ENCODE data around the gene PHB1.
"Not testable (repeated sequence)": the region's sequence is repeated elsewhere in the genome, so short reads cannot be mapped to it uniquely, and the experiment has no call there.

PHB1 gene

DNA sequence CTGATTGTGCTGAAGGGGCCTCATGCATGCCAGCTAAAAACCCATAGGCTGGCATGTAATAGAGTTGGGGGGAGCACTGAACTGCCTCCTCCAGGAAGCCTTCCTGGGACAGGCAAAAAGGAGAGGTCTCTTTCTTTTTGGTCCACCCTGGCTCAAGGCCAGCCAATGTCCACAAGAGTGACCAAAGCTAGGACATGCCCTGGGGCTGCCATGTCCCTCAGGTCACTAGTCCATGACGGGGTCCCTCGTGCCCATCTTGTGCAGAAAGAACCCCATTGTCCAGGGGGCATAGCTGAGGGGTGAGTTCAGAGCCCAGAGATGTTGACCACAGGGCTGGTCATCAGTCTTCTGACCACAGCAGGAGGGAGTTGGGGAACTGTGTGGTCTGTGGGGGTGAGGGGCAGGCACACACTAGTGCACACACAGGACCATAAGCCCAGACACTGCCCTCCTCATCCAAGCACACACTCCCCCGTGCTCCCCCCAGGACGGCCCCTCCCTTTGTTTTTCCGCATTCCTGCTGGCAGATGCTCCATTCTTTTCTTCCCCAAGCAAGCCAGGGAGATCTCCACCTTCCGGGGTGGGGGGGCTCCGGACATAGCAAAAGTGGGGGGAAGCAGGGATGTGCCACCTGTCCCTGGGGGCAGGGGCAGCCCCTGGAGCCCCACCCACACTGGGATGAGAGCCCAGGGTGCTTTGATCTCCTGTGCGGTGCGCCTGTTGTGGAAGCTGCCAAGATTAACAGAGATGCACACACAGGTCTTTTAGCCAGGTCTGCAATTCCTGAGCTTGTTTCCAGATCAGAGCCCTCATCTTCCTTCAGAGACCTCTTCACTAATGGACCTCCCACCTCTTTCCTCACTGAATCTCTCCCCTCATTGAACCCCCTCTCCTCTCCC lies 25.2 kb upstream of the PHB1 start:
- no peak for DNase-seq (ENCODE audit: low read depth)

DNA sequence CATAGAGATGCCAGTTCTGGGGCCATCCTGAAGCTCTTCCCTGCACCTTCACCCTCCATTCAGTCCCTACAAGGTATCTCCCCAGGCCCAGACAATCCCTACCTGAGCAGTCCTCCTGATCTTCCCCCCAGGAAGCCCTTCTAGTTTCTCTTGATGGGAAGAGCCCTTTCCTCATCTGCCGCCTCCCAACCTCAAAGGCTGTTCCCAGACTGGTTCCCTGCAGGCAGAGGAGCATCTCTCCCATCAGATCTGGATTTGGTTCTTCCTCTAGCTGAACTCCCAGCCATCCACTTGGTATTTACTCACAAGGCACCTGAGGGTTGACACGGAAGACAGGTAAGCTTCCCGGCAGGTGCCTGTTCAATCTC lies 24.6 kb upstream of the PHB1 start:
- DNase-seq (ENCODE audit: low read depth): no peak

- DNase-seq (ENCODE audit: low read depth): no peak
These were observed 24.0 kb upstream of the PHB1 start for GRCh38 chr17:49438436-49439278.

DNA sequence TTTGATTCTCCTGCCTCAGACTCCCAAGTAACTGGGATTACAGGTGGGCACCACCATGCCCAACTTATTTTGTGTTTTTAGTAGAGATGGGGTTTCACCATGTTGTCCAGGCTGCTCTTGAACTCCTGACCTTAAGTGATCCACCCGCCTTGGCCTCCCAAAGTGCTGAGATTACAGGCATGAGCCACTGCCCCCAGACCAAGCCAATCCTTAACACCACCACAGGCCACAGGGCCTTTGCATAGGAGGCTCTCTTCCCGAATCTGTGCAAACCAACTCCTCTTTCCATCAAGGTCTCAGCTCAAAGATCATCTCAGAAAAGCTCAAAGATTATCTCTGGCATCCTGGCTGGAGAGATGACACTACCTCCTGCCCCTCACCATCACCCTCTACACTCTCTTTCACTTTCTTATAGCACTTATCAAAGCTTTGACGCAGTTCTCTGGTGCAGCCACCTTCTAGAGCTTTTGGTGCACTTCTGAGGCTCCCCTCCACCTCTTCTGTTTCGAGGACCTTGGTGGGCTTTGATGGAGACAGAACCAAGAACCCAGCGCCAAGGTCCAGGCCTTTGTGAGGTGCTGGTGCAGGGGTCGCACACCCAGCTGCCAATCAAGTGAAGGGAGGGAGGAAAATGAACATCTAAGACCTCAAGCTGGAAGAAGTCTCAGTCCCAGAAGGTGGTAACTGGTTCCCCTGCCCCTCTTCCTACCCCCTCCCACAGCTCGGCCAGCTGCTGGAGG lies 23.2 kb upstream of the PHB1 start:
- no peak for DNase-seq (ENCODE audit: low read depth)

DNA sequence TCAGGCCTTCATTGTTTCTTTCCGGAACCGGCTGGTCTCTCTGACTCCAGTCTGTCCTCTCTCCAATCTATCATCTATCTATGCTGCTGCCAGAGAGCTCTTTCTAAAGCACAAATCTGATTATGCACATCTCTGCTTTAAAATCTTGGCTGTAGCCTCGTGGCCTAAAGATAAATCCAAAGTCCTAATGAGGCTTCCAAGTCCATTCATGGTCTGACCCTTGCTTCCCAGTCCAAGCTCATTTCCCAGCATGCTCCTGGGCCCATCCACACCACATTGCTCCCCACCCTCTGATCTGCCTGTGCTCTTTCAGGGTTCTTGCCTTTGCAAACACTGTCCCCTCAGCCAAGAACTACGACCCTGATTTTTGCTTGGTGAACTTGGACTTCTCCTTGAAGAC lies 21.5 kb upstream of the PHB1 start:
- DNase-seq (ENCODE audit: low read depth): no peak

- no peak for DNase-seq (ENCODE audit: low read depth)
These were observed 21.0 kb upstream of the PHB1 start for GRCh38 chr17:49435671-49436029.

GRCh38 chr17:49434821-49435670 lies 20.4 kb upstream of the PHB1 start:
- no peak for DNase-seq (ENCODE audit: low read depth)

- no peak for DNase-seq (ENCODE audit: low read depth)
These were observed 18.5 kb upstream of the PHB1 start for GRCh38 chr17:49433000-49433694.

DNA sequence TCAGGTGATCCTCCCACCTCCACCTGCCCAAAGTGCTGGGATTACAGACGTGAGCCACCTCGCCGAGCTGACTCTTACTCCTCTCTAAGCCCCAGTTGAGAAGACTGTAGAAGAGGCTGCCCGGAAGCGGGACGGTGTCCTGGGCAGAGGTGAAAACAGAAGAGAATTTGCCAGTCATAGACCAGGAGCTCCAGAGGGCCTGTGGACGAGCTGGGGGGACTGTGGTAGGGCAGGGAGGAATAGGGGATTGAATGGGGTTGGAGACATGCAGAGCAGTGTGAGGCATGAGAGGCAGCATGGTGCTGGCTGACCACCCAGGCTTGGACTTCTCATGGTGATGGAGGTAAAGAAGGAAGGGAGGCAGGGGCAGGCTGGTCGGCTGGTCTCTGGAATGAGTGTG lies 17.1 kb upstream of the PHB1 start:
- DNase-seq (ENCODE audit: low read depth): no peak

- DNase-seq (ENCODE audit: low read depth): no peak
These were observed 10.3 kb upstream of the PHB1 start for GRCh38 chr17:49425004-49425286.

- not testable (repeated sequence) for DNase-seq (ENCODE audit: low read depth)
These were observed 9.8 kb upstream of the PHB1 start for GRCh38 chr17:49424276-49425003.

DNA sequence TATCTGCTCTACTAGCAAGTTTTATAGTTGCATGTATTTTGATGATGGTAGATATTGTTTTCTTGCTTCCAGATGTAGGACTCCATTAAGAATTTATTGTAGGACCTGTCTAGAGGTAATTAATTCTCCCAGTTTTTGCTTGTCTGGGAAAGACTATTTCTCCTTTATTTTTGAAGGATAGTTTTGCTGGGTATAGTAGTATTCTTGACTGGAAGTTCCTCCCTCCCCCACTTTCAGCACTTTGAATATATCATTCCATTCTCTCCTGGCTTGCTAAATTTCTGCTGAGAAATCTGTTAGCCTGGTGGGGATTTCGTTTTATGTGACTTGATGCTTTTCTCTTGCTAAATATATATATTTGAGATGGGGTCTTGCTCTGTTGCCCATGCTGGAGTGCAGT lies 8.0 kb upstream of the PHB1 start:
- no peak for DNase-seq (ENCODE audit: low read depth)

DNA sequence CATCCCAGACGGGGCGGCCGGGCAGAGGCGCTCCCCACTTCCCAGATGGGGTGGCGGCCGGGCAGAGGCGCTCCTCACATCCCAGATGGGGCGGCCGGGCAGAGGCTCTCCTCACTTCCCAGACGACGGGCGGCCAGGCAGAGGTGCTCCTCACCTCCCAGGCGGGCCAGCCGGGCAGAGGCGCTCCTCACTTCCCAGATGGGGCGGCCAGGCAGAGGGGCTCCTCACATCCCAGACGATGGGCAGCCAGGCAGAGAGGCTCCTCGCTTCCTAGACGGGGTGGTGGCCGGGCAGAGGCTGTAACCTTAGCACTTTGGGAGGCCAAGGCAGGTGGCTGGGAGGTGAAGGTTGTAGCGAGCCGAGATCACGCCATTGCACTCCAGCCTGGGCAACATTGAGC lies 5.1 kb upstream of the PHB1 start:
- not testable (repeated sequence) for DNase-seq (ENCODE audit: low read depth)

GRCh38 chr17:49418754-49419740 lies 4.4 kb upstream of the PHB1 start:
- not testable (repeated sequence) for DNase-seq (ENCODE audit: low read depth)

- no peak for DNase-seq (ENCODE audit: low read depth)
These were observed 436 bp downstream of the PHB1 start for GRCh38 chr17:49414271-49414621.

DNA sequence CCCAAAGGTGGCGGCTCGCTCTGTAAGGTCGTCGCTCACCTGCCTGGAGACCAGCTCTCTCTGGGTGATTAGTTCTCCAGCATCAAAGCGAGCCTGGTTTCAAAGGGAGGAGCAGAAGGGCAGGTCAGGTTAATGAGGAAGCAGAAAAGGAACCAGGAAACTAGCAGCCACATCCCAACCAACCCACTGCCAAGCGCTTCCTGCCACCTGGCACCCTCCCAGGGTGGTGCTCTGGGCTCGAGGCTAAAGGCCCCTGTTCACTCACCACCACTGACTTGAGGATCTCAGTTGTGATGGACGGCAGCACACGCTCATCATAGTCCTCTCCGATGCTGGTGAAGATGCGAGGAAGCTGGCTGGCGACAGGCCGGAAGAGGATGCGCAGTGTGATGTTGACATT lies 5.6 kb downstream of the PHB1 start:
- DNase-seq (ENCODE audit: low read depth): no peak

- peak; percentile 70 for DNase-seq (ENCODE audit: low read depth)
These were observed 6.6 kb downstream of the PHB1 start for GRCh38 chr17:49407981-49408501.

GRCh38 chr17:49407086-49407485 lies 7.6 kb downstream of the PHB1 start:
- DNase-seq (ENCODE audit: low read depth): no peak

DNA sequence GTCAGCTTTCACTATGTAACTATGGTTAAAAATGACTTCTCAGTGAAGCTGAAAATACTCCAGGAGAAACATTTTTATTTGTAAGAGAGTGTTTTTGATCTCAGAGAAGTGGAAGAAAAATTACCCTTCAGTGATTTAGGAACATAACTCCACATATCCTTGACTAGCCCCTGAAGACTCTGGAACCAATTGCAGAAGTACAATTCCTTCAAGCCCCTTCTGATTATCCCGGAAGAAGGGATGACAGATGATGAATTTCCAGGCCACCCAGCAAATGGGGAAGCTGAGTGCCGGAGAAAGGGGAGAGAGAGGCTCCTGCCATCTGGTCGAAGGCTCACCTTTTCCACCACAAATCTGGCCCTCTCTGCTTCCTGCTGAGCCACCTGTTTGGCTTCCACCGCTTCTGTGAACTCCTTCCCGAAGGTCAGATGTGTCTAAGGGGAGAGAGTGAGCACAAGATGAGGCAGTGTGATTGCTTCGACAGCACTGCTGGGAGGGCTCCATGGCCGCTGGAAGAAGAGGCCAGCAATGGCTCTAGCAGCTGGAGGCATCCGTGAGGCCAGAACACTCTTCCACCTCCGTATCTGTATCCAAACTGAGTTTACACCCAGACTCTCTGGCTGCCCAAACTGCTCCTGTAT lies 8.1 kb downstream of the PHB1 start:
- no peak for DNase-seq (ENCODE audit: low read depth)

All from stimulated activated CD8-positive, alpha-beta memory T cell treated with anti-CD3 and anti-CD28 coated beads, Interleukin-12 subunit alpha, Interleukin-12 subunit beta, amount 100 ng/mL, for 1 hour (primary cell).